ENCODE data around the gene MAML2.
"Not testable (repeated sequence)": the region's sequence is repeated elsewhere in the genome, so short reads cannot be mapped to it uniquely, and the experiment has no call there.

Gene MAML2

DNA sequence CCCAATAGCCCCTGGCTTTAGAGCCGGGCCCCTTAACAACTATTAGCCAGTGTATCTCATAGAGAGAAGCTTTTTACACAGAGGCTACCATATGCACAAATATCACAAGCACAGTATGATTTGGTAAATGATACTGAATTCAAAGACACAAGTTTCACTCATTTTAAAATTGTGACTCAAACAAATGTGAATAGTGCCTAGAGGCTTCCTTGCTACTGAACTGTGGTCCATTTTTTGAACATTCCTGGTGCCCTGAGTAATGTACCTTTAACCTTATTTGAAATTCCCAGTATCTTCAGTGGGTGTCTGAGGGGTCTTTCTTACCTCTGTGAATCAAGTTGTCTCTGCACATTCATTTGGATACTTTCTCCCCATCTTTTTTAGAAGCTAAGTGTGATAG is 156.2 kb downstream of the MAML2 start:
- Histone ChIP-seq H3K4me3 (replicated peaks; ENCODE audit: insufficient read depth, low read length) (no peak overlapping the region), H3K27ac (replicated peaks) (no peak overlapping the region), H3K27me3 (ENCODE audit: insufficient read depth, poor library complexity, severe bottlenecking) (no peaks in the 10 kb centered on the region)
- no peak for DNase-seq (ENCODE audit: low read depth in 1 of 2, low spot score in 1 of 2)
- TF ChIP-seq POLR2AphosphoS5 (IDR thresholded peaks at IDR 0.05; ENCODE audit: low read depth) (no peak), SPI1 (IDR thresholded peaks at IDR 0.05; ENCODE audit: borderline replicate concordance, low read depth) (no peak), GABPA (IDR thresholded peaks at IDR 0.05; ENCODE audit: low read depth) (no peak)
- TF ChIP-seq, protein P1, sequence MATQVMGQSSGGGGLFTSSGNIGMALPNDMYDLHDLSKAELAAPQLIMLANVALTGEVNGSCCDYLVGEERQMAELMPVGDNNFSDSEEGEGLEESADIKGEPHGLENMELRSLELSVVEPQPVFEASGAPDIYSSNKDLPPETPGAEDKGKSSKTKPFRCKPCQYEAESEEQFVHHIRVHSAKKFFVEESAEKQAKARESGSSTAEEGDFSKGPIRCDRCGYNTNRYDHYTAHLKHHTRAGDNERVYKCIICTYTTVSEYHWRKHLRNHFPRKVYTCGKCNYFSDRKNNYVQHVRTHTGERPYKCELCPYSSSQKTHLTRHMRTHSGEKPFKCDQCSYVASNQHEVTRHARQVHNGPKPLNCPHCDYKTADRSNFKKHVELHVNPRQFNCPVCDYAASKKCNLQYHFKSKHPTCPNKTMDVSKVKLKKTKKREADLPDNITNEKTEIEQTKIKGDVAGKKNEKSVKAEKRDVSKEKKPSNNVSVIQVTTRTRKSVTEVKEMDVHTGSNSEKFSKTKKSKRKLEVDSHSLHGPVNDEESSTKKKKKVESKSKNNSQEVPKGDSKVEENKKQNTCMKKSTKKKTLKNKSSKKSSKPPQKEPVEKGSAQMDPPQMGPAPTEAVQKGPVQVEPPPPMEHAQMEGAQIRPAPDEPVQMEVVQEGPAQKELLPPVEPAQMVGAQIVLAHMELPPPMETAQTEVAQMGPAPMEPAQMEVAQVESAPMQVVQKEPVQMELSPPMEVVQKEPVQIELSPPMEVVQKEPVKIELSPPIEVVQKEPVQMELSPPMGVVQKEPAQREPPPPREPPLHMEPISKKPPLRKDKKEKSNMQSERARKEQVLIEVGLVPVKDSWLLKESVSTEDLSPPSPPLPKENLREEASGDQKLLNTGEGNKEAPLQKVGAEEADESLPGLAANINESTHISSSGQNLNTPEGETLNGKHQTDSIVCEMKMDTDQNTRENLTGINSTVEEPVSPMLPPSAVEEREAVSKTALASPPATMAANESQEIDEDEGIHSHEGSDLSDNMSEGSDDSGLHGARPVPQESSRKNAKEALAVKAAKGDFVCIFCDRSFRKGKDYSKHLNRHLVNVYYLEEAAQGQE (IDR thresholded peaks at IDR 0.05; ENCODE audit: insufficient replicate concordance, low read depth) = no peak
- TF ChIP-seq, protein P2, sequence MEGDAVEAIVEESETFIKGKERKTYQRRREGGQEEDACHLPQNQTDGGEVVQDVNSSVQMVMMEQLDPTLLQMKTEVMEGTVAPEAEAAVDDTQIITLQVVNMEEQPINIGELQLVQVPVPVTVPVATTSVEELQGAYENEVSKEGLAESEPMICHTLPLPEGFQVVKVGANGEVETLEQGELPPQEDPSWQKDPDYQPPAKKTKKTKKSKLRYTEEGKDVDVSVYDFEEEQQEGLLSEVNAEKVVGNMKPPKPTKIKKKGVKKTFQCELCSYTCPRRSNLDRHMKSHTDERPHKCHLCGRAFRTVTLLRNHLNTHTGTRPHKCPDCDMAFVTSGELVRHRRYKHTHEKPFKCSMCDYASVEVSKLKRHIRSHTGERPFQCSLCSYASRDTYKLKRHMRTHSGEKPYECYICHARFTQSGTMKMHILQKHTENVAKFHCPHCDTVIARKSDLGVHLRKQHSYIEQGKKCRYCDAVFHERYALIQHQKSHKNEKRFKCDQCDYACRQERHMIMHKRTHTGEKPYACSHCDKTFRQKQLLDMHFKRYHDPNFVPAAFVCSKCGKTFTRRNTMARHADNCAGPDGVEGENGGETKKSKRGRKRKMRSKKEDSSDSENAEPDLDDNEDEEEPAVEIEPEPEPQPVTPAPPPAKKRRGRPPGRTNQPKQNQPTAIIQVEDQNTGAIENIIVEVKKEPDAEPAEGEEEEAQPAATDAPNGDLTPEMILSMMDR (IDR thresholded peaks at IDR 0.05; ENCODE audit: insufficient read depth, low read length) = no peak

DNA sequence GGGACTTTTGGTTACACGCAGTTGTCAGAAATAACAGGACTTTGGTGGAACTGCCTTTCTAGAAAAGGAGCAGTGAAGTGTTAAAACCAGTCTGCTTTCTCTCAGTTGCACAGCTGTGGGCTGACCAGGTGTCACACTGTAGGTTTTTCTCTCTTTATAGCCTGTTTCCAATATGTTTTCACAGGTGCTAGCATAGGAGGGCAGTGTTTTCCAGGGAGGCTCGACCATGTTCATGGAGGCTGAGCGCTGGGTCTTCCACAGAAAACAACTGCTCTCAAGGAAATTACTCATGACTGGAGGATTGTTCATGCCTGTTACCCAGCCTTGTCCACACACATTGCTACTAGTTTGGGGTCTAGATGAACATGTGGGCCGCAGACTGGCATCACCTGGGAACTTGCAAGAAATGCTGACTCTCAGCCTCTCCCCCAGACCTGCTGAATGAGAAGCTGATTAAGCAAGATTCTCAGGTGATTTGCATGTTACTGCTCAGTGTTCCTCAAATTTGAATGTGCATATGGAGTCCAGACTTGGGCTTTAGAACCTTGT is 157.7 kb downstream of the MAML2 start:
- Histone ChIP-seq H3K4me3 (replicated peaks; ENCODE audit: insufficient read depth, low read length) (no peak overlapping the region), H3K27me3 (ENCODE audit: insufficient read depth, poor library complexity, severe bottlenecking) (no peaks in the 10 kb centered on the region), H3K27ac (replicated peaks) (no peak overlapping the region)
- no peak for DNase-seq (ENCODE audit: low read depth in 1 of 2, low spot score in 1 of 2)
- no peak for TF ChIP-seq POLR2AphosphoS5 (IDR thresholded peaks at IDR 0.05; ENCODE audit: low read depth)
- TF ChIP-seq GABPA (IDR thresholded peaks at IDR 0.05; ENCODE audit: low read depth) = no peak
- TF ChIP-seq, protein P2 (IDR thresholded peaks at IDR 0.05; ENCODE audit: insufficient read depth, low read length) = no peak
- TF ChIP-seq SPI1 (IDR thresholded peaks at IDR 0.05; ENCODE audit: borderline replicate concordance, low read depth) = no peak
- TF ChIP-seq, protein P1 (IDR thresholded peaks at IDR 0.05; ENCODE audit: insufficient replicate concordance, low read depth) = no peak

DNA sequence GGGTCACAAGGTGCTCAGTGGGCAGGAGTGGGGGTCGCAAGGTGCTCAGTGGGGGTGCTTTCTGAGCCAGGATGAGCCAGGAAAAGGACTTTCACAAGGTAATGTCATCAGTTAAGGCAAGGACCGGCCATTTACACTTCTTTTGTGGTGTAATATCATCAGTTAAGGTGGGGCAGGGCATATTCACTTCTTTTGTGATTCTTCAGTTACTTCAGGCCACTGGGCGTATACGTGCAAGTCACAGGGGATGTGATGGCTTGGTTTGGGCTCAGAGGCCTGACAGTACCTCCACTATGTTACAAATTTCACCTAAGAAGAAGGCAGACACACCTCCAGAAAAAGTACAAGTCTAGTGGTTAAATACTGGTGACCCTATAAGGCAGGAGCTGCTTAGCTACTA is 162.1 kb downstream of the MAML2 start:
- H3K4me3 ChIP-seq (replicated peaks; ENCODE audit: insufficient read depth, low read length); DNase-seq (ENCODE audit: low read depth in 1 of 2, low spot score in 1 of 2); H3K27ac ChIP-seq (replicated peaks); H3K27me3 ChIP-seq (ENCODE audit: insufficient read depth, poor library complexity, severe bottlenecking): not testable (repeated sequence)

DNA sequence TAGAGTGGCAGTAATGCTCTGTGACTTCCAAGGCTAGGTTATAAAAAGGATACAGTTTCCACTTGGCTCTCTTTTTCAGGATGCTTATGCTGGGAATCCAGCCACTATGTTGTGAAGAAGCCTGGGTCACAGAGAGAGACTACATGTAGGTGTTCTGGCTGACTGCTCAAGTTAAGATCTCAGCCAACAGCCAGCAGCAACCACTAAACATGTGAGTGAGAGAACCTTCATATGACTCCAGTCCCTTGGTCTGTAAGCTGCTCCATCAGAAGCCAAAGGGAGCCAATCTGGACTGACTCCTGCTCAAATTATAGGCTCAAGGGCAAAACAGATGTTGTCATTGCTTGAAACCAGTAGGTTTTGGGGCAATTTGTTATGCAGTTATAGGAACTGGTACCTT is 162.7 kb downstream of the MAML2 start:
- no peak overlapping the region for H3K4me3 ChIP-seq (replicated peaks; ENCODE audit: insufficient read depth, low read length)
- H3K27ac ChIP-seq (replicated peaks) = no peak overlapping the region

More for the DNA sequence above, 162.7 kb downstream of the MAML2 start:
- DNase-seq (ENCODE audit: low read depth in 1 of 2, low spot score in 1 of 2) = no peak
- TF ChIP-seq POLR2AphosphoS5 (IDR thresholded peaks at IDR 0.05; ENCODE audit: low read depth) = no peak
- TF ChIP-seq, protein P1 (IDR thresholded peaks at IDR 0.05; ENCODE audit: insufficient replicate concordance, low read depth) = no peak
- TF ChIP-seq GABPA (IDR thresholded peaks at IDR 0.05; ENCODE audit: low read depth) = no peak
- TF ChIP-seq, protein P2 (IDR thresholded peaks at IDR 0.05; ENCODE audit: insufficient read depth, low read length) = no peak
- TF ChIP-seq SPI1 (IDR thresholded peaks at IDR 0.05; ENCODE audit: borderline replicate concordance, low read depth) = no peak
- no peaks in the 10 kb centered on the region for H3K27me3 ChIP-seq (ENCODE audit: insufficient read depth, poor library complexity, severe bottlenecking)

Data from HL-60 (cell line).